Endodermal cell (in vitro differentiated cells): ENCODE results near the gene CEMIP2. TPM values are rescaled to one million over a fixed set of nuclear protein-coding genes. Genes with fewer than 3 reads are reported as not detected.

Experiments used
- DNase-seq: peaks from one replicate; pipeline ENCODE4 v3.0.0-alpha.2; 2017
- H3K27ac ChIP-seq: 2 replicates; pipeline ENCODE4 v1.5.1; 2013; ENCODE audit warnings: mild to moderate bottlenecking, low read depth, low read length, moderate library complexity
- H3K27me3 ChIP-seq: 2 replicates; pipeline ENCODE4 v1.6.1; 2013; ENCODE audit warnings: mild to moderate bottlenecking, low read length, moderate library complexity; ENCODE audit not compliant: insufficient read depth, control insufficient read depth, poor library complexity, severe bottlenecking
- H3K36me3 ChIP-seq: 2 replicates; pipeline ENCODE4 v1.7.0; 2013; ENCODE audit warnings: mild to moderate bottlenecking, low read length, moderate library complexity; ENCODE audit not compliant: control insufficient read depth, insufficient read depth
- H3K4me1 ChIP-seq: one replicate; pipeline ENCODE4 v1.7.0; 2013; ENCODE audit warnings: low read length; ENCODE audit not compliant: control insufficient read depth, insufficient read depth
- H3K4me3 ChIP-seq: 2 replicates; pipeline ENCODE4 v1.5.1; 2013; ENCODE audit warnings: mild to moderate bottlenecking, low read length, moderate library complexity
- H3K9ac ChIP-seq: 2 replicates; pipeline ENCODE4 v1.6.1; 2013; ENCODE audit warnings: mild to moderate bottlenecking, low read length, moderate library complexity; ENCODE audit not compliant: poor library complexity, severe bottlenecking; ENCODE audit errors: extremely low read depth
- H3K9me3 ChIP-seq: 2 replicates; pipeline ENCODE4 v1.6.1; 2013; ENCODE audit warnings: mild to moderate bottlenecking, low read length, moderate library complexity; ENCODE audit not compliant: control insufficient read depth
- H3K27ac Mint-ChIP-seq: 2 replicates; pipeline ENCODE4 v1.8.0; 2020; ENCODE audit warnings: mixed read lengths
- H3K27me3 Mint-ChIP-seq: 2 replicates; pipeline ENCODE4 v1.8.0; 2021; ENCODE audit warnings: mild to moderate bottlenecking, mixed read lengths; ENCODE audit not compliant: insufficient read depth
- H3K36me3 Mint-ChIP-seq: 2 replicates; pipeline ENCODE4 v1.8.0; 2020; ENCODE audit warnings: low read depth, mixed read lengths
- H3K4me1 Mint-ChIP-seq: 2 replicates; pipeline ENCODE4 v1.8.0; 2020; ENCODE audit warnings: mixed read lengths
- H3K4me3 Mint-ChIP-seq: 2 replicates; pipeline ENCODE4 v1.8.0; 2020; ENCODE audit warnings: mild to moderate bottlenecking, moderate library complexity, mixed read lengths
- H3K9me3 Mint-ChIP-seq: 2 replicates; pipeline ENCODE4 v1.8.0; 2020; ENCODE audit warnings: mild to moderate bottlenecking, mixed read lengths
- CTCF ChIP-seq: fragments of 200-600 bp; sonication (generic); conservative IDR thresholded peaks from 2 replicates; pipeline ENCODE4 v1.5.0; 2021; ENCODE audit warnings: antibody characterized with exemption, mild to moderate bottlenecking
- WGBS, 2 experiments: methylation state at CpG; one replicate each; pipeline versions ENCODE4 v1.1.5 to v1.1.7; 2013; ENCODE audit warnings: missing lambda C conversion rate in 2 of 2, mixed read lengths in 1 of 2; ENCODE audit not compliant: insufficient coverage in 1 of 2, insufficient read length in 1 of 2; 5-methylcytosine and 5-hydroxymethylcytosine counted together
- total RNA-seq, 2 donors: library from RNA; stranded (reverse); fragmentation: NEBNext Ultra II Directional in 1 of 2; extraction: Animal tissue kit (Norgen Biotek cat#: 25700) in 1 of 2; gene quantifications; 2 replicates in 1 of 2; 3 replicates in 1 of 2; pipeline ENCODE4 v1.2.1, GENCODE V29; 2021

The CEMIP2 gene
- total RNA-seq, 2 donors from 2014 or later = 57.9 to 70.1 TPM

- Mint-ChIP-seq H3K4me3 (no peak overlapping the region), H3K9me3 (no peaks in the 10 kb centered on the region), H3K36me3 (peaks cover 67% of the 10 kb centered on the region), H3K27ac (no peak overlapping the region), H3K27me3 (no peaks in the 10 kb centered on the region), H3K4me1 (no peaks in the 10 kb centered on the region)
- H3K9me3 ChIP-seq = no peaks in the 10 kb centered on the region
- H3K36me3 ChIP-seq = peaks cover 83% of the 10 kb centered on the region
- WGBS, 2 experiments = 65 to 89% methylated on average over 3 to 5 of the region's 5 CpGs
- no peak overlapping the region for H3K27ac ChIP-seq
- H3K9ac ChIP-seq = no peak overlapping the region
- no peak overlapping the region for H3K4me3 ChIP-seq
- H3K4me1 ChIP-seq = no peaks in the 10 kb centered on the region
- no peaks in the 10 kb centered on the region for H3K27me3 ChIP-seq
- TF ChIP-seq CTCF = no peak
- DNase-seq = no peak
Measured at GRCh38 chr9:71725590-71726338, 42.5 kb downstream of the CEMIP2 start.

GRCh38 chr9:71721855-71722254 lies 46.5 kb downstream of the CEMIP2 start:
- peaks cover 56% of the 10 kb centered on the region for H3K36me3 Mint-ChIP-seq

DNA sequence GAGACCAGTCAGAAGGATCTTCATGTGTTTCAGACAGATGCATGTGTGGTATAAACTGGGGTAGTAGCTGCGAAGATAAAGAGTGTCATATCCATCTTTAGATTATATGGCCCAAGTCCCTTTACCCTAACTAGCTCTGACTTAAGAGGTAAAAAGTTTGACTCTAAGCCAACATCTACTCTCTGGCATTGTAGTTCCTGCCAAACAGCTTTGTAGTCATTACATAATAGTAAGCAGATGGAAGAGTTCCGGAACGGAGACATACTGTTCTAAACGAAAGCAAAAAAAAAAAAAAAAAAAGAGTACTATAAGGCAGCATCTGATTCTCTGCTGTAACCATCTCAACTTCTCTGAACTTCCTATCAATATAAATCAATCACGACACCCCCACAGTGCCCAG lies 48.8 kb downstream of the CEMIP2 start:
- WGBS, 2 experiments = 92 to 94% methylated on average over 2 to 5 of the region's 5 CpGs
- Histone ChIP-seq H3K36me3 (peaks cover 76% of the 10 kb centered on the region), H3K27me3 (no peaks in the 10 kb centered on the region), H3K4me3 (no peak overlapping the region), H3K27ac (no peak overlapping the region), H3K9ac (no peak overlapping the region), H3K4me1 (no peaks in the 10 kb centered on the region), H3K9me3 (no peaks in the 10 kb centered on the region)
- no peaks in the 10 kb centered on the region for H3K4me1 Mint-ChIP-seq
- no peak overlapping the region for H3K27ac Mint-ChIP-seq
- no peak for DNase-seq
- H3K36me3 Mint-ChIP-seq = peaks cover 50% of the 10 kb centered on the region
- H3K4me3 Mint-ChIP-seq = no peak overlapping the region
- no peaks in the 10 kb centered on the region for H3K27me3 Mint-ChIP-seq
- no peaks in the 10 kb centered on the region for H3K9me3 Mint-ChIP-seq
- no peak for TF ChIP-seq CTCF

More at GRCh38 chr9:71721855-71722254, 46.5 kb downstream of the CEMIP2 start:
- Histone ChIP-seq H3K36me3 (peaks cover 80% of the 10 kb centered on the region), H3K4me3 (no peak overlapping the region), H3K9me3 (no peaks in the 10 kb centered on the region), H3K9ac (no peak overlapping the region), H3K4me1 (no peaks in the 10 kb centered on the region), H3K27ac (no peak overlapping the region), H3K27me3 (no peaks in the 10 kb centered on the region)
- no peaks in the 10 kb centered on the region for H3K9me3 Mint-ChIP-seq
- H3K4me1 Mint-ChIP-seq = no peaks in the 10 kb centered on the region
- no peak overlapping the region for H3K4me3 Mint-ChIP-seq
- H3K27me3 Mint-ChIP-seq = no peaks in the 10 kb centered on the region
- DNase-seq = no peak
- TF ChIP-seq CTCF = no peak
- no peak overlapping the region for H3K27ac Mint-ChIP-seq
